GM21576 (cell line): ENCODE results near the gene PA2G4.
"Not testable (repeated sequence)": the region's sequence is repeated elsewhere in the genome, so short reads cannot be mapped to it uniquely, and the experiment has no call there.

Source experiments
- ATAC-seq: cut with Tn5 transposase; IDR thresholded peaks from one replicate; pipeline ENCODE4 v1.9.1; 2021; ENCODE audit warnings: mild to moderate bottlenecking, moderate library complexity; ENCODE audit not compliant: unreplicated experiment

The PA2G4 gene

DNA sequence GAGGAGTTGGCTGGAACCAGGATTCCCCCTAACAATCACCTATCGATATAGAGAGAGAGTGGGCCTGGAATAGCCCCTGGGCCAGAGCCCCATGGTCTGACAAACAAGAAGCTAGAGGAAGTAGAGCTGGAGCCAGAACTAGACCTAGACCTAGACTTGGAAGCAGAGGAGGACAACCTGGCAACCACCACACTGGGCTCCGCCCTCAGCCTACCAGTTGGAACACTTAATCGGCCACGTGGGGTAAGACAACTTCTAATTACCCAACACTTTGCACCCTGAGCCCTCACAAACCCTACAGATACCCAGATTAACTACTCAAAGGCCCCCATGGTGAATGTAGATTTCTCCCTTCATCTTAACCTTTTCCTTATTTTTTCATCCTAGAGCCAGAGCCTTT lies 4.6 kb upstream of the PA2G4 start:
- ATAC-seq, result no peak

DNA sequence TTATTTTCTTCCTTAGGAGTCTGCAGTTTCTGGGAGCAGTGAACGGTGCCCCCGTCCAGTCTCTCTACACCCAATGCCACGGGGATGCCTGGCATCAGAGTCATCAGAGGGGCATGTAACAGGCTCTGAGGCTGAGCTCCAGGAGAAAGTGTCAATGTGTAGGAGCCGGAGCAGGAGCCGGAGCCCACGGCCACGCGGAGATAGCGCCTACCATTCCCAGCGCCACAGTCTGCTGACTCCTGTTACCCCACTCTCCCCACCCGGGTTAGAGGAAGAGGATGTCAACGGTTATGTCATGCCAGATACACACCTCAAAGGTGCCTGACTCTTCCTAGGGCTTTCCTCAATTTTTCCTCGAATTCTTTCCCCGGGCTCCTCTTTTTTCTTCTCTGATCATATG lies 3.3 kb upstream of the PA2G4 start:
- no peak for ATAC-seq

DNA sequence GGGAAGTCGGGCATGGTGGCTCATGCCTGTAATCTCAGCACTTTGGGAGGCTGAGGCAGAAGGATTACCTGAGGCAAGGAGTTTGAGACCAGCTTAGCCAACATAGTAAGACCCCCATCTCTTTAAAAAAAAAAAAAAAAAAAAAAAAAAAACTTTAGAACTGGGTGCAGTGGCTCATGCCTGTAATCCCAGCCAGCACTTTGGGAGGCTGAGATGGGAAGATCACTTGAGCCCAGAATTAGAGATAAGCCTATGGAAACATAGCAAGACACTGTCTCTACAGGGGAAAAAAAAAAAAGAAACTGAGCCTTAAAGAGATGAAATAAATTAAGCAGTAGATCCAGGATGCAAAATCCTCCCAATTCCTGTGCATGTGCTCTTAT lies 1.7 kb upstream of the PA2G4 start:
- no peak for ATAC-seq

DNA sequence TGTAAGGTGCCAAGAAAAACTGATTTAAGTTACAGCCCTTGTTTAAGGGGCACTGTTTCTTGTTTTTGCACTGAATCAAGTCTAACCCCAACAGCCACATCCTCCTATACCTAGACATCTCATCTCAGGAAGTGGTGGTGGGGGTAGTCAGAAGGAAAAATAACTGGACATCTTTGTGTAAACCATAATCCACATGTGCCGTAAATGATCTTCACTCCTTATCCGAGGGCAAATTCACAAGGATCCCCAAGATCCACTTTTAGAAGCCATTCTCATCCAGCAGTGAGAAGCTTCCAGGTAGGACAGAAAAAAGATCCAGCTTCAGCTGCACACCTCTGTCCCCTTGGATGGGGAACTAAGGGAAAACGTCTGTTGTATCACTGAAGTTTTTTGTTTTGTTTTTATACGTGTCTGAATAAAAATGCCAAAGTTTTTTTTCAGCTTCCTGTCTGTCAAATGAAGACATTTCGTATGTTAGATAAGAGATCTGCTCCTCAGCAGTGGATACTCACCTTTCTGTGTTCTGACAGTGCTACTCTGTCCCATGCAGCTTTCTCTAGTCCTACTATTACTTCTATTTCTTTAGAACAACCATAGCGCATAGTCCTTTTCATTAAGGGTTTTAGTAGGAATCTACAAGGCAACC lies 1.2 kb upstream of the PA2G4 start:
- no peak for ATAC-seq

DNA sequence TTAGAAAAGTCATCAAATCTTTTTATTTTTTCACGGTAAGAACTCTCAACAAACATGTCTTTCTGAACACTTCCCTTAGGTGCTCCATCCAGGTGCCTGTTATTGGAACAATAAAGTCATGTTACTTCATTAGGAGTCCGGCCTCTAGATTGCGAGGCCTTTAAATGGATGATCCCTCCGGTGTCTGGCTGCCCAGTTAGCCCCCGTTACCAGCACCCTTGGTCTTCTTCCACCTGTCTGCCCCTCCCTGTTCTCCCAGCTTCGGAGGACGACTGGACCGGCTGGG lies 593 bp upstream of the PA2G4 start:
- no peak for ATAC-seq

DNA sequence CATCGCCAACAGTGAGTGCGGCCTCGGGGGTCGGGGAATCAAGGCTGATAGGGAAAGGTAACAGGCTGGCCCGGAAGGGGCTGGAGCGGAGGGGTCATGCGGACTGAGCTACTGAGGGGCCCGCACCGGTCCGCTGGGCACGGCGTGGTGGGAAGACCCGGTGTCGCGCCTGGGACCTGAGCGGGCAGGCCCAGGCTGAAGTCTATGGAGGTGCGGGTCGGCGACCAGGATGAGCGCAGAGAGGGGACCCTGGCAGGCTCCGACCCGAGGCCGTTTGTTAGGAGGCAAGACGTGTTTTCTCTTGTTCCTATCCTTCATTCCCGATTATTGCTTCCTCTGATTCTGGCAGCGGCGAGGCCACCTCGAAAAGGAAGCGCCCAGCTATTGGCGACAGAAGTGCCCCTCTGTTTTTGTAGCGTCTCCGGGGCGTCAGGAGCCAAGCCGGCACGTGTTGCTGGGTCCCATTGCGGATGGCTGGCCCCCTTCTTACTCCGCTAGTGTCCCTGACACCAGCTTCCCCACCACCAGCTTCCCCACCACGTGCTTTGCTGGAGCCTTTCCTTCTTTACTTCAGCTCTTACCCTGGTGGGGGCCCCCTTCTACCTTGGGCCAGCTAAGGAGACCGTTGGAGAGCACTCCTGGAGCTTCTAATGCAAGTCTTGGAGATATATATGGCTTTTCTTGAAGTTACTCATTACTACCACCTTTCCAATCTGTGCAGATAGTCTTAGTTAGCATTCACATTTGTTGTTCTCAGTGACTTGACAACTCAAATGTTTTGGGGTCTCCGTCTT lies 653 bp downstream of the PA2G4 start:
- peak; percentile 16 for ATAC-seq

DNA sequence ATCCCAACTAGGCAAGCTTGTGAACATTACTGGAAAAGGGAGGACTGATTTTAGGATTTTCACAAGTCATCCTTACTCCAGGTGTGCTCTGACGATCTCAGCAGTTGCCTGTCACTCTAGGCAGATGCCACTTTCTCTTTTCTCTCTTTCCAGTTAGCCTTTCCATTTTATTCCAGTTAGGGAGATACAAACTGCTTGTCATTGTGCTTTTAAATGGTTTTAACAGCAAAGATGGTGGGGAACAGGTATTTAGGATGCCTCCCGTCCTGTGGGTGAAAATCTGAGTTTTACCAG lies 1.2 kb downstream of the PA2G4 start:
- ATAC-seq, result no peak

DNA sequence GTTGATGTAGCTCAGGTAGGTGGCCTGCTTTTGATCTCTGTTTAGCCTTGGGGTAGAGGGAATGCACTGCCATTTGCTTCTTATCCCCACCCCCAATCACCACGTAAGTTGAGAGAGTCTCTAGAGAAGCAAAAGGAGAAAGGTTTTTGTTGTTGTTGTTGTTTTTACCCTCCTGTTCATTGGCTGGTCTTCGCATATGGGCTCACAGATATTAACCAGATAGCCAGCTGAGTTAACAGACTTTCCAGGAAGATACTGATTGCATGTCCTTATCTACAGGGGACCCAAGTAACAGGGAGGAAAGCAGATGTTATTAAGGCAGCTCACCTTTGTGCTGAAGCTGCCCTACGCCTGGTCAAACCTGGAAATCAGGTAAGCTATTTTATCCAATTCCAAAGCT lies 2.9 kb downstream of the PA2G4 start:
- ATAC-seq, result no peak

DNA sequence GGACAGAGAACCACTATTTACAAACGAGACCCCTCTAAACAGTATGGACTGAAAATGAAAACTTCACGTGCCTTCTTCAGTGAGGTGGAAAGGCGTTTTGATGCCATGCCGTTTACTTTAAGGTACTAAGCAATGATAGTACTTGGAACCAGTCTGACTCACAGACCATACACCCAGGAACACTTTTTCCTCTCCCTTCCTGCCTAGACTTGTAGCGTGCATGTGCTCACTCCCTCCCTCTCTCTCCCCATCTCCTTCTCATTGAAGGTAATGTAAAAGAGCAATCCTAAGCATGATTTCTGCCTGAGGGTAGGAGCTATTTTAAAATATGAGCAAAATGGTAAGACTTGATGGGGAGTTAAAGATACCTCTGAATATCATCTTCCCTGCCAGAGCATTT lies 6.2 kb downstream of the PA2G4 start:
- ATAC-seq, result no peak

DNA sequence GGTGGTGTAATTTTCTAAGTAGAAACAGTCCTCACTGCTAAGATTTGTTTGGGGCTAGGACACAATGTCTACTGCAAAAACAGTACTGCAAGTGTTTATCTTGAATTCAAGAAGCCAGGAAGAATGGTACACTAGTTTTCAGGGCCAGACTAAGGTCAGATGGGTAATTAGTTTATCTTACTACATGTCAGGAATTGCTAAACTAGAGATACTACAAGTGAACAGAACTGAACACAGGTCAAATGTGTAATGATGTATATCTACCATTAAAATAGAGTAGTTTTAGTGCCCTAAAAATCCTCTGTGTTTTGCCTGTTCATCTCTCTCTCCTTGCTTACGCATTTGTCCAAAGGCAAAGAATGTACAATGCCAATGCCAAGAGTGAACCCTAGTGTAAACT lies 9.7 kb downstream of the PA2G4 start:
- no peak for ATAC-seq

DNA sequence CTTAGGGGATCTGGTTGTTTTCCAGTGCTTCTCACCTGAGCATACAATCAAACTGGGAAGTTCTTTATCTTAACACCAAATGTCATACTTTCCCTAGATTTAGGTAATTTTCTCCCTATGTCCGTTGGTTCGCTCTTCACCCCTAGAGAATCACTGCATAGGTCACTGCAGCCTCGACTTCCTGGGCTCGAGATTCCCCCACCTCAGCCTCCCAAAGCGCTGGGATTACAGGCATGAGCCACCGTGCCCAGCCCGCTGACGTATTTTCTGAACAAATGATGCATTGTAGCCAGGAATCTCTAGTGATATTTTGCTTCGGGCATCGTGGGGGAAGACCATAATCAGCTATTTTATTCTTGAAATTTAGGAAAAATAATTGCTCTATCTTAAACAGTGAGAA lies 11.0 kb downstream of the PA2G4 start:
- ATAC-seq, result no peak

DNA sequence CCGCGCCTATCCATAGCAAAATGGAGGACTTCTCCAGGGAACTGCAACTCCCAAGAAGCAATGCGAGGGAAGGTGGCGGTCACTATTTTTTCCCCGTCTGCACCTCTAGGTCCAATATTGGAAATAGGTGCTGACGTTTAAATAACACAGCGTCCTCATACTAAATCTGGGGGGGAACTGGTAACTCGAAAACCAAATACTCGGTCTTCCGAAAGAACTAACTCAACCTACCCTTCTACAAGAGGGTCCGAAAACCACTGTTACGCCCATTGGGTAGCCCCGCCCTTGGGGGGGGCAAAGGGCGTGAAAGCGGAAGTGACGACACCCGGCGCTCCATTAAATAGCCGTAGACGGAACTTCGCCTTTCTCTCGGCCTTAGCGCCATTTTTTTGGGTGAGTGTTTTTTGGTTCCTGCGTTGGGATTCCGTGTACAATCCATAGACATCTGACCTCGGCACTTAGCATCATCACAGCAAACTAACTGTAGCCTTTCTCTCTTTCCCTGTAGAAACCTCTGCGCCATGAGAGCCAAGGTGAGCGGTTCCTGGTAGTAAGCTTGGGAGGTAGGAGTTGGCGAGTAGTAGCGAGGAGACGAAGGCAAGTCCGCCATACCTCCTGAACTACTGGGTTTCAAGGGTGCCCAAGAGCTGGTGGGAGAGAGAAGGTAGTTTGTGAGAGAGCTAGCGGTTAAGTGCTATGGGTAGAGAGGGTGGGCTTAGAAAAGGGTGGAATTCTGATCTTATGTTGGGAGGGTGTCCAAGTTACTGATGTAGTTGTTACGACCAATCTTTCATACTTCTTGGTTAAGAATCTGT lies 12.1 kb downstream of the PA2G4 start, which contains the start of gene RPL41:
Gene RPL41 (plus strand): TSS at position 367 of the 815 bp plus-strand sequence.
- ATAC-seq, result peak; percentile 42

DNA sequence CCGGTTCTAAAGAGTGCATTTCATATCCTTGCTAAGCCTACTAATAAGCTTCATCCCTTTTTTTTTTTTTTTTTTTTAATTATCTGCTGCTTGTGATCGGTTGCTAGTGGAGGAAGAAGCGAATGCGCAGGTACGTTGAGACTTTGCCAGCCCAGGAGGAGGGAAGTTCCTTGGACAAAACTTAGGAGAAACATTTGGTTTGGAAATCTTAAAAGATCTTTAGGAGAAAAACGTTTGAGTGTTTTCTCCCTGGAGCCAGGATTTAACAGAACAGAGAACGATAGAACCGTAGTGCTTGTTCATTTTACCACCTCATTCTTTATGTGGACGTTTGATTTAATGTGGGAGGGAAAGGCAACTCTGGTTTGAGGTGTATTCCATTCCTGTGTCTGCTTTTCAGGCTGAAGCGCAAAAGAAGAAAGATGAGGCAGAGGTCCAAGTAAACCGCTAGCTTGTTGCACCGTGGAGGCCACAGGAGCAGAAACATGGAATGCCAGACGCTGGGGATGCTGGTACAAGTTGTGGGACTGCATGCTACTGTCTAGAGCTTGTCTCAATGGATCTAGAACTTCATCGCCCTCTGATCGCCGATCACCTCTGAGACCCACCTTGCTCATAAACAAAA lies 12.8 kb downstream of the PA2G4 start:
- not testable (repeated sequence) for ATAC-seq

DNA sequence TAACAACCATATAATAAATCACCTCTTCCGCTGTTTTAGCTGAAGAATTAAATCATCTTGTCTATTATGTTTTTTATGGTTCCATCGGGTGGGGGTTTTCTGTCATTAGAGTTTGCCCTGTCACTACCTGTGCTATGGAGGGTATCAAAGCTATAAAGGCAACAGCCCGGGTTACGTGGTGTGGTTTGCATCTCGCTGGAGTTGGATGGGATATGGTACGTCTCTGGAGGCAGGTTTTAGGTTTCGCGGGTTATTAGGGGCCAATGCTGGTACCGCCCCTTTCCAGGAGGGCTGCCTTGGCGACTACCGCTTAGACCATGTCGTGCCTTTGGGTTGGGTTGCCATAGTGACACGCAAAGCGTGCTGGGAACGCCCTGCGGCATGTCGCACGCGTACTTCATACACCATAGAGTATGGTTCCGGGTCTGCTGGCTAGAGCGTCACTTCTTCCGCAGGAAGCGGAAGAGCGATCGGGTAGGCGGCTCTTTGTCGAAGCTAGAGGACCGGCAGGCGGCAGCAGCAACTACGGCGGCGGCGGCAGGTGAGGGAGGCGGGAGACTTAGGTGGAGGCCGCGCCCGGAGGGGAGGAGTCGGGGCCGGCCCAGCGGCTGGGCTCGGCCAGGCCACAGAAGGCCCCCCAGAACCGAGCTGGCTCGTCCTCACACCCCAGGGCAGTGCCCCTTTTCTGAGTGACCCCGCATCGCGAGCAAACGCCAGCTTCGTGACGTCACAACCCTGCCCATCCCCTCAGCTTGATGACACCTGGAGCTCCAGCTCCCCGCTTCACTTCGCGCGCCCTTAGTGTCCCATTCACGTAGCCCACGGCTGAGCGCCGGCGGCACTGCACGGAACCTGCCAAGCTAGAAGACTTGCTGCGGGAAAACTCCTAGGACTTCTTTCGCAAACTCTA lies 13.7 kb downstream of the PA2G4 start, which contains the start of gene ZC3H10:
Gene ZC3H10 (plus strand): TSS at position 489 of the 910 bp plus-strand sequence. CDS start 2,297 bp downstream, outside the sequence.
- peak; percentile 74 for ATAC-seq

DNA sequence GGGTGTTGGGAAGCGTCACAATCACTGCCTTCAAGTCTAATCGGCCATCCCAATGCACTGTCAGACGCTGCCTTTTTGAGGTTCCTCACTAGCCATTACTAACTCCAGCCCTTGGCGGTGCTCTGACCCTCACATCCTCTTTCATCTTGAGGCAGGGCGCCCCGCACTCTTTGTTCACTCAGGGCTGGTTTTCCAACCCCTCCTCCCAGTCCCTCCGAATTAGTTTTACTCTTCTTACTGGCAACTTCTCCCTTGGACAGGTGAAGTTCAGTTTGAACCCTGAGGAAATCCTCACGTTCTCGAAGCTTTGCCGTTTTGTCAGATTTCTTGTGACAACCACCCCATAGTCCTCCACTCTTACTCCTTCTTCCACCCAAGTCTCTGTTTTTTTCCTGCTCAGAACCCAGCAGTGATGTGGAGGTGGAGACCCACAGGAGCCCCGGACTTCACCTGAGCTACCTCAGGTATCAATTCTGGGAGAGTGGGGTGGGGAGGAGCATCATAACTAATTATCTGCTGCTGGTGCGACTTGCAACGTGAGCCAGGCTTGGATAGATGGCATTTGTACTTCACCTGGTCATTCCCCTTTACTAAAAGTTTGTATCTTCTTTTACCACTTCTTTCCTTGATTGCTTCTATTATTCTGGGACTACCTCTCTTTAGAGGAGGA lies 14.5 kb downstream of the PA2G4 start:
- no peak for ATAC-seq

DNA sequence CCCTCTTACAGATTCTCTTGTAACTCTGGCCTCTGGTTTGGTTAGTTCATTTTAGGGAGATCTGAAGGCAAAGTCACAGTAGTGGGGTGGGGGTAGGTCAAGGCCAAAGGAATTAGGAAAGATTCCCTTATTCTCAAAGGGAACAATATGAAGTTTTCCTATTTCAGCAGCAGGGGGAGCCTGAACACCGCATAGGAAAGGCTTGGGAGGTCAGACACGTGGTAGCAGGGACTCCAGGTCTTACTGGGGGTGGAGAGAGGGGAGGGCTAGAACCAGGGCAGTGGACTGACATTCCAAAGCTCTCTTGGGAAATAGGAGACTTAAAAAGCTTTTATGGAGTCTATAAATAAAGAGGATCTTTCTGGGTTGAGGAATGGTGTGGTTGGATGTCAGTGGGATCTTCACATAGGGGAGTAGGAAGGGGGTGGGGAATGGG lies 15.0 kb downstream of the PA2G4 start:
- no peak for ATAC-seq

DNA sequence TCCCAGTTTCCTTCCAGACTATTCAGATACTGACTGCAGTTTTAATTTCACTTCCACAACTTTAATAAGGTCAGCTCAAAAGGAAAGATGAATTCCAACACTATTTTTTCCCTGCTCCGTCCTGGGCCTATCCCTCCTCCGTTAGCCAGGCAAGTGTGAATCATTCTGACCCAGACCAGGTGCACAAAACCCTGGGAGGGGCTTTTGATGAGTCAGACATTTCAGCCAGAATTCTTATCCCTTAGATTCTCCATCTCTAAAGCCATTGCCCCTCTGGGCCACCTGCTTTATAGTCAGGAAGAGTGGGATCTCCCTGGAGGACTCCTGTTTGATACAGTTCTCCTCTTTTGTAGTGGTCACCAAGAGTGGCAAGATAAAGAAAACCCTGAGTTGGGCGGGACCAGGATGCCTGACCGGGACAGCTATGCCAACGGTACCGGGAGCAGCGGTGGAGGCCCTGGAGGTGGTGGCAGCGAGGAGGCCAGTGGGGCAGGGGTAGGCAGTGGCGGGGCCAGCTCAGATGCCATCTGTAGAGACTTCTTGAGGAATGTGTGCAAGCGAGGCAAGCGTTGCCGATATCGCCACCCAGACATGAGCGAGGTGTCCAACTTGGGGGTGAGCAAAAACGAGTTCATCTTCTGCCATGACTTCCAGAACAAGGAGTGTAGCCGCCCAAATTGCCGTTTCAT lies 15.9 kb downstream of the PA2G4 start:
- ATAC-seq, result no peak

DNA sequence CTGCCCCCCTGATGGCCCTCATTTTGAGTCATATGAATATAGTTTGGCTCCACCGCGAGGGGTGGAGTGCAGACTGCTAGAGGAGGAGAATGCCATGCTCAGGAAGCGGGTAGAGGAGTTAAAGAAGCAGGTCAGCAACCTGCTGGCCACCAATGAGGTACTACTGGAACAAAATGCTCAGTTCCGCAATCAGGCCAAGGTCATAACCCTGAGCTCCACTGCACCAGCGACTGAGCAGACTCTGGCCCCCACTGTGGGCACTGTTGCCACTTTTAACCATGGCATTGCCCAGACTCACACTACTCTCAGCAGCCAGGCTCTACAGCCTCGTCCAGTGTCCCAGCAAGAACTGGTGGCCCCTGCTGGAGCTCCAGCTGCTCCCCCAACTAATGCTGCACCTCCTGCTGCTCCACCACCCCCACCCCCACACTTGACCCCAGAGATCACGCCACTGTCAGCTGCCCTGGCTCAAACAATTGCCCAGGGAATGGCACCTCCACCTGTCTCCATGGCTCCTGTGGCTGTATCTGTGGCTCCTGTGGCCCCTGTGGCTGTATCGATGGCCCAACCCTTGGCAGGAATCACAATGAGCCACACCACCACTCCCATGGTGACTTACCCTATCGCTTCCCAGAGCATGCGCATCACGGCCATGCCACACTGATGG lies 17.0 kb downstream of the PA2G4 start:
- ATAC-seq, result no peak

DNA sequence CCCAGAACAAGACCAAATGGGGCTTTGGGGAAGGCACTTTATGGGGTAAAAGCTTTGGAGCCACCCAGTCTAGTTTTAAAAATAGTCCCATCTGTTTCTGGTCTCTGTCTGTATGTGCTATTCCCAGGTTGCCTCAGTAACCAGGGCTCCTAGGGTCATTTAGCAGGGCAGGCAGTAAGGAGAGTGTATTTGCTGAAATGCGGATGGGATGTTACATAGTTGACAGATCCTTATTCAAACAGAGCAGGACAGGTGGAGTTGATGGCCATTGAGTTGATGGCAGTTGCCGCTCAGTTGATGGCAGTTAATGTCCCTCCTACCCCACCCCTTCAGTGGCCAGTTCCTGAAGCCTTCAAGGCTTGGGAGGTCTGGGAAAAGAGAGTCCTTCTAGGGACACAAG lies 18.3 kb downstream of the PA2G4 start:
- ATAC-seq, result no peak
